ENCODE measurements around the gene SFTPB.

DNA sequence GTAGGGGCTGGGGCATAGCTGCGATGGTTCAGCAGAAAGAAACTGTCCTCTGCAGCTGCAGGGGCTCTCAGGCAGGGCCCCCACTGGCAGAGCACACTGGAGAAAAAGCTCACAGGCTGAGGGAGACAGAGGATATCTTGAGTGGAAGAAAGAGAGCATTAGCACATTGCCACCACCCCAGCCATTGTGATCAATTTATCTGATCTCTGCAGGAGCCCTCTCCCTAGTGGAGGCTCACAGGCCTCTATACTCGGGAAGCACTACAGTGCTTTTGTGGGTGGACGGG, 801 bp upstream of the SFTPB start:
- TF ChIP-seq, protein P1, sequence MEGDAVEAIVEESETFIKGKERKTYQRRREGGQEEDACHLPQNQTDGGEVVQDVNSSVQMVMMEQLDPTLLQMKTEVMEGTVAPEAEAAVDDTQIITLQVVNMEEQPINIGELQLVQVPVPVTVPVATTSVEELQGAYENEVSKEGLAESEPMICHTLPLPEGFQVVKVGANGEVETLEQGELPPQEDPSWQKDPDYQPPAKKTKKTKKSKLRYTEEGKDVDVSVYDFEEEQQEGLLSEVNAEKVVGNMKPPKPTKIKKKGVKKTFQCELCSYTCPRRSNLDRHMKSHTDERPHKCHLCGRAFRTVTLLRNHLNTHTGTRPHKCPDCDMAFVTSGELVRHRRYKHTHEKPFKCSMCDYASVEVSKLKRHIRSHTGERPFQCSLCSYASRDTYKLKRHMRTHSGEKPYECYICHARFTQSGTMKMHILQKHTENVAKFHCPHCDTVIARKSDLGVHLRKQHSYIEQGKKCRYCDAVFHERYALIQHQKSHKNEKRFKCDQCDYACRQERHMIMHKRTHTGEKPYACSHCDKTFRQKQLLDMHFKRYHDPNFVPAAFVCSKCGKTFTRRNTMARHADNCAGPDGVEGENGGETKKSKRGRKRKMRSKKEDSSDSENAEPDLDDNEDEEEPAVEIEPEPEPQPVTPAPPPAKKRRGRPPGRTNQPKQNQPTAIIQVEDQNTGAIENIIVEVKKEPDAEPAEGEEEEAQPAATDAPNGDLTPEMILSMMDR (conservative IDR thresholded peaks at IDR 0.05), result no peak
- no peak for TF ChIP-seq EZH2 (IDR thresholded peaks at IDR 0.05; ENCODE audit: low read depth)

Data from PC-9 (cell line).